CD4-positive, alpha-beta T cell treated with Interleukin-10 for 1 hour (primary cell): ENCODE data around the gene OR4N5.
"Not testable (repeated sequence)": the region's sequence is repeated elsewhere in the genome, so short reads cannot be mapped to it uniquely, and the experiment has no call there.

Experiments
- DNase-seq: peaks from one replicate; pipeline ENCODE4 v3.0.0-alpha.2; 2020

OR4N5 gene

GRCh38 chr14:20138520-20138919 is at the start of gene OR4N5:
Gene OR4N5, plus strand, starts transcription at chr14:20138820. Its CDS starts 4,916 bp downstream, at chr14:20143736.
- DNase-seq = no peak

GRCh38 chr14:20092050-20092449 is 46.6 kb upstream of the OR4N5 start:
- DNase-seq = no peak

DNA sequence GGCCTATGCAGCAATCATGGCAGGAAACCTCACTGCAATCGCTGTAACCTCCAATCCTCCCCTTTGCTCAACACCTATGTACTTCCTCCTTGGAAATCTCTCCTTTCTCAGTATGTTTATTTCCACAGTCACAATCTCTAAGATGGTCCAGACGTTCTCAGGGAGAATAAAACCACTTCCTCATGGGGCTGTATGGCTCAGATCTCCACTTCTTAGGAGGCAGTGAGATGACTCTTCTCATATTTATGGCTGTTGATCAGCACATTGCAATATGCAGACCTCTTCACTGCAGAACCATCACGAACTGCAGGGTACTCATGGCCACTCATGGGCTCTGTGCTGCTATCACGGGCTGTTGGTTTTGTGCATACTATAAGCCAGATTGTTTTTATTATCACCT is 45.2 kb upstream of the OR4N5 start:
- no peak for DNase-seq

DNA sequence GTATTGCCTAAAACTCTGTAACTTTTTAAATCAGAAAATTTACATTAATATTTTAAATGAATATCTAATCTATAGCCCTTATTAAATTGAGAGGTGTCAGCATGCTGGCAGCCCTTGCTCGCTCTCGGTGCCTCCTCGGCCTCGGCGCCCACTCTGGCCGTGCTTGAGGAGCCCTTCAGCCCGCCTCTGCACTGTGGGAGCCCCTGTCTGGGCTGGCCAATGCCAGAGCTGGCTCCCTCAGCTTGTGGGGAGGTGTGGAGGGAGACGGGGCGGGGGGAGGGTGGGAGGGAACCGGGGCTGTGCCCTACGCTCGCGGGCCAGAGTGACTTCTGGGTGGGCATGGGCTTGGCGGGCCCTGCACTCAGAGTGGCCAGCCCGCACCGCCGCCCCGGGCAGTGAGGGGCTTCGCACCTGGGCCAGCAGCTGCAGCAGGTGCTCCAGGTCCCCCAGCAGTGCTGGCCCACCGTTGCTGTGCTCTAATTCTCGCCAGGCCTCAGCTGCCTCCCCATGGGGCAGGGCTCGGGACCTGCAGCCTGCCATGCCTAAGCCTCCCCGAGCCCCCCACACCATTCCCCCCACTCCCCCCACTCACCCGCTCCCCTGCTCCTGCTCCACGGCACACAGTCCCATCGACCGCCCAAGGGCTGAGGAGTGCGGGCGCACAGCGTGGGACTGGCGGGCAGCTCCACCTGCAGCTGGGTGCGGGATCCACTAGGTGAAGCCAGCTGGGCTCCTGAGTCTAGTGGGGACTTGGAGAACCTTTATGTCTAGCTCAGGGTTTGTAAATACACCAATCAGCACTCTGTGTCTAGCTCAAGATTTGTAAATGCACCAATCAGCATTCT is 39.5 kb upstream of the OR4N5 start:
- DNase-seq = not testable (repeated sequence)

GRCh38 chr14:20110438-20110837 is 28.2 kb upstream of the OR4N5 start, which contains the start of gene OR4K17:
Gene OR4K17, plus strand, starts transcription at chr14:20110739. Its CDS starts 6,761 bp downstream, at chr14:20117500.
- no peak for DNase-seq

- no peak for DNase-seq
These were observed 26.3 kb upstream of the OR4N5 start for GRCh38 chr14:20112321-20112720.

DNA sequence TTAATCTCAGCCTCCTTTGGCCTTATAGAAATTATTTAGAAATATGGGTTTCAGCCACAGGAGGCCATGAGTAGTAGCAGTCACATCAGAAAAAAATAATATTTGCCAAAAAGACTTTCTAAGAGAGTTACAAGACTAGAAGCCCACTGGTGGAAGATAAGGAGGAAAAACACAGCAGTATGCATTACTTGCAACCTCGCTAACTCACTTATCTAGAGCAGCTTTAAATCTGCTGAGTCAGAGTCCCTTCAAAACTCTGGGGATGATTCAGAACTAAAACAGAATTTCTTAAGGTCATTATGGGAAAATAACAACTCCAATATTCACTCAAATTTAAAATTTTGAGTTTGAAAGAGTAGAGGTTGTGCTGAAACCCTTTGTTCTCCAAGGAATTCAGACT is 21.9 kb upstream of the OR4N5 start:
- no peak for DNase-seq

DNA sequence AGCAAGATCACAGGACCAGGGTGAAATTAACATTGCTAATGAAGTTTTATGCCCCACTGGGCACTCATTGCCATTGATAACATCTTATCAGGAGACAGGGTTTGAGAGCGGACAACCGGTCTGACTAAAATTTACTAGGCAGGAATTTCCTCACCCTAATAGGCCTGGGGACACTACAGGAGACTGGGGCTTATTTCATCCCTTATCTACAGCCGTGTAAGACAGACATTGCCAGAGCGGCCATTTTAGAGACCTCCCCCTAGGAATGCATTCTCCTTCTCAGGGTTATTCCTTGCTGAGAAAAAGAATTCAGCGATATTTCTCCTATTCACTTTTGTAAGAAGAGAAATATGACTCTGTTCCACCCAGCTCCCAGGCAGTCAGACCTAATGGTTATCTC is 19.8 kb upstream of the OR4N5 start:
- no peak for DNase-seq

- no peak for DNase-seq
These were observed 5.3 kb downstream of the OR4N5 start for GRCh38 chr14:20143911-20144310.

- DNase-seq = no peak
These were observed 6.2 kb downstream of the OR4N5 start for GRCh38 chr14:20144820-20145219.

DNA sequence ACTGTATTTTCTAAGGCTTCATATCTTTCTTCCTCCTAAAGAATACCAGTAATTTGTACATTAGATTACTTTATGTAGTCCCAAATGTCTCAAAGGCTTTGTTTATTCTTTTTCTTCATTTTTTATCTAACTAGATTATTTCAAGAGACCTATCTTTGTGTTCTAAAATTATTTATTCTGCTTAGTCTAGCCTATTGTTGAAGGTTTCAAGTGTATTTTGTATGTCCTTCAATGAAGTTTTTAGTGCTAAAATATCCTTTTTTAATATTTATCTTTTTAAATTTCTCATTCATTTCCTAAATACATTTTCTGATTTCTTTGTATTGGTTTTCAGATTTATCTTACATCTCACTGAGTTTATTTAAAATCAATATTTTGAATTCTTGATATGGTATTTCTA is 25.8 kb downstream of the OR4N5 start:
- DNase-seq = no peak

DNA sequence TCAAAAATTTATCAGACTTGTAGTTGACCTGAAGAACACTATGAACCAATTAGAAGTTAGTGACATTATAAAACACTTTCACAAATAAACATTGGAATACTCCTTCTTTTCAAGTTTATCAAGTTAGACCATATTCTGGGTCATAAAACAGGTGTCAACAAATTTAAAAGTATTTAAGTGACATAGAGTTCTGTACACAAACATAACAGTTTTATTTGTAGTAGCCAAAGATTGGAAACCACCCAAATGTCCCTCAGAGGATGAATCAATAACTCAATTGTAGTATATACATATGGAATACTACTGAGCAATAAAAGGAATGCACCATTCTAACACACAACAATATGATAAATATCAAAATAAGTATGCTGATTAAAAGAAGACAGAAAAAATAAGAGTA is 28.5 kb downstream of the OR4N5 start:
- no peak for DNase-seq

GRCh38 chr14:20169852-20170251 is 31.2 kb downstream of the OR4N5 start:
- not testable (repeated sequence) for DNase-seq

GRCh38 chr14:20174205-20174604 is 35.6 kb downstream of the OR4N5 start:
- not testable (repeated sequence) for DNase-seq

DNA sequence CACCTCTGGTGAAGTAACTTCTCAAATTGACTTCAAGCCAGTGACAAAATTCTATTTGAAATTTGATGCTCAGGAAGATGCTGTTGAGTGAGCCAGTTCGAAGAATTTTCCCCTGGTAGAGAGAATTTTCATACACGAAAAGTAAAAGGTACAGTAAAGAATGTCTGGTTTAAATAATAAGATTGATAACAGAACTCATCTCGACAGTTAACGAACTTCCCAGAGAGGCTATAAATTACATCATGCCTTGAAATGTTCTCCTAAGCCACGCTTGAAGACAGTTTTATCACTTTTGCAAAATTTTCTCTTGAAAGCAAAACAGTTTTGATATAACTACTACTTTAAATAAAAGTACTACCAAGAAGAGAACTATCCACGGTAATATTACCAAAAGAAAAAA is 37.7 kb downstream of the OR4N5 start:
- DNase-seq = no peak

DNA sequence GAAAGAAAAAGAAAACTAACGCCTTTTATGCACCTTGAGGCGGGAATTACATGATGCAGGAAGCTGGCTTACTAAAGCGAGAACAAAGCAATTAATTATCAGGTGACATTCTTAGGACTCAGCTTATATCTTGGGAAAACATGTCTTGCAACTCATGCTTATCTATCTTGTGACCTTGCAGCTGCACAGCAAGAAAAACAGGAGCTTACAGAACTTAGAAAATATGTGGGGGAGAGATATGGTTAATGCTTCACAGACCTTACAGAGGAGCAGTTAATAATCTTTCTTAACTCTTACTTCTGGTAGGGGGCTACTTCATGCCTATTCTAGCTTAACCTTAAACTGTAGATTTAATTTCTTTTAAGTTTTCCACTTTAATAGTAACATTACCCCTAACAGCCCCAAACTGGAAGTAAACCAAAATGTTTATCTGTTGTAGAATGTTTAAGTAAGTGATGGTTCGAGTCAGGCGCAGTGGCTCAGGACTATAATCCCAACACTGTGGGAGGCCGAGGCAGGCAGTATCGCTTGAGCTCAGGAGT is 38.9 kb downstream of the OR4N5 start:
- no peak for DNase-seq

- peak; percentile 2 for DNase-seq
These were observed 40.6 kb downstream of the OR4N5 start for GRCh38 chr14:20179218-20179617.

GRCh38 chr14:20179880-20180279 is 41.3 kb downstream of the OR4N5 start:
- no peak for DNase-seq

DNA sequence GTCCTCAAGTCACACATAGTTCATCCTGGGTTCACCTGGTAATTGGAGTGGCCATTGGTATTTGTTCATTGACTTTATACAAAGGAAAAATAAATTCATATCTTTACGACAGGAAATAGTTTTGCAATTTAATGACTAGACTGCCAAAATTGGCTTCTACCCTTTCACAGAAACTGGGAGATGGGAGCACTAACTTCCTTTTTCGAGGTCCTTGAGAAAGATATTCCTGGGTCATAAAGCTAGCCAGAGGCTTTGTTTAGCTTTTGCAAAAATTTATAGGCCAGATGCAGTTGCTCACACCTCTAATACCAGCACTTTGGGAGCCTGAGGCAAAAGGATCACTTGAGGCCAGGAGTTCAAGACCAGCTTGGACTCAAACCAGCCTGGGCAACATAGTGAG is 41.9 kb downstream of the OR4N5 start:
- no peak for DNase-seq

DNA sequence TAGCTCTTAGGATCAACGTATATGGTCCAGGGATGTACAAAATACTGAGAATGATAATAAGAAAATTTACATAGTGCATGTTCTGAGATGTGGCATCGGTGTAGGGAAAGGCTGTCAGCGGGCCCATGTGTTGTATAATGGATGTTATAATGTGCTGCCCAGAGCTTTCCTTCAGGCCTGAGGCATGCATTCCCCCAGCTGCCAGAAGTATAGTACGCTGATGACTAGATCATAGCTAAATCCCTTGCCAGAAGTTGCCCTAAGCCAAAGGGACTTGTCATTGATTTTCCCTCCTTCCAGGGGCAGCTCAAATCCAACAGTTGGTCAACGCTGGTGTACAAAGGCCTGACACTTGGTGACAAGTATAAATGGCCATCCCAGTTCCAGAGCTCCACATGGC is 45.6 kb downstream of the OR4N5 start:
- no peak for DNase-seq

- no peak for DNase-seq
These were observed 52.0 kb downstream of the OR4N5 start, which contains the start of gene OR11G2 for GRCh38 chr14:20190596-20190995. Gene OR11G2, plus strand, starts transcription at chr14:20190896. Its CDS starts 6,542 bp downstream, at chr14:20197438.

GRCh38 chr14:20191396-20191795 is 52.8 kb downstream of the OR4N5 start:
- no peak for DNase-seq

DNA sequence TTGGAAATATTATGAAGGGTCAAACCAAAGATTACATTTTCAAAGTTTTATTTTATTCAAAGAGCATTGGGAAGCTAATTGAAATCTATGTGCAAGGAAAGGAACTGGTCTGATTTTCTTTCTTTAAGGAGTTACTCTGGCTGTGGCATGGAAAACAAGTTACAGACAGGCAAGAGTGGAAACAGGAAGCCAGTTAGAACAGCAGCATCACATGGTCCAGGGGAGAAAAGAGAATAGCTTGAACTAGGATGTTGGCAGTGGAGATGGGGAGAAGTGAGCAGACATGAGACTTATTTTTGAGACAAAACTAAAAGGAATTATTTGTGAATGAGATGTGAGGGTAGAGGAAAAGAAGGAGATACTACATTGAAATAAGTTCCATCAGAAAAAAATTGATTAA is 55.5 kb downstream of the OR4N5 start:
- no peak for DNase-seq
